SU-DHL-6 (cell line): Measurements from ENCODE around the gene PODXL2.
"Not testable (repeated sequence)": the region's sequence is repeated elsewhere in the genome, so short reads cannot be mapped to it uniquely, and the experiment has no call there.

ENCODE experiments used
- H2AFZ ChIP-seq: fragments of 200-600 bp; sonication (generic); 2 replicates; pipeline ENCODE4 v1.6.1; 2014; ENCODE audit warnings: low read depth, mild to moderate bottlenecking, moderate library complexity, mixed read lengths, antibody characterized with exemption, low read length; ENCODE audit not compliant: severe bottlenecking
- H3F3A ChIP-seq: fragments of 200-600 bp; shearing (Covaris generic); 2 replicates; pipeline ENCODE4 v1.6.0; 2016; ENCODE audit warnings: antibody characterized with exemption, mild to moderate bottlenecking; ENCODE audit not compliant: insufficient read depth
- H3K27ac ChIP-seq: fragments of 200-600 bp; sonication (generic); 2 replicates; pipeline ENCODE4 v1.5.1; 2016; ENCODE audit warnings: low read depth, mild to moderate bottlenecking, low read length, moderate library complexity, mixed read lengths
- H3K27me3 ChIP-seq: fragments of 200-600 bp; sonication (generic), shearing (Covaris generic); 2 replicates; pipeline ENCODE4 v1.6.0; 2014; ENCODE audit warnings: mild to moderate bottlenecking, low read length
- H3K36me3 ChIP-seq: fragments of 200-600 bp; sonication (generic); 2 replicates; pipeline ENCODE4 v1.6.1; 2014; ENCODE audit warnings: mild to moderate bottlenecking, low read length, mixed read lengths
- H3K4me2 ChIP-seq: fragments of 300-600, 200-600 bp; shearing (Covaris generic), sonication (generic); 2 replicates; pipeline ENCODE4 v1.6.0; 2014; ENCODE audit warnings: low read length, low read depth, mild to moderate bottlenecking; ENCODE audit not compliant: poor library complexity, severe bottlenecking
- H3K4me3 ChIP-seq: fragments of 200-600 bp; sonication (generic); 2 replicates; pipeline ENCODE4 v1.5.1; 2014; ENCODE audit warnings: antibody characterized with exemption, low read length, mild to moderate bottlenecking, mixed read lengths; ENCODE audit not compliant: insufficient read depth, poor library complexity, severe bottlenecking
- H3K79me2 ChIP-seq: fragments of 200-600 bp; sonication (generic); 2 replicates; pipeline ENCODE4 v1.6.1; 2014; ENCODE audit warnings: mild to moderate bottlenecking, low read length, moderate library complexity; ENCODE audit not compliant: insufficient read depth
- H3K9ac ChIP-seq: fragments of 200-600 bp; sonication (generic); 2 replicates; pipeline ENCODE4 v1.7.0; 2014; ENCODE audit warnings: mild to moderate bottlenecking, low read length
- H3K9me2 ChIP-seq: fragments of 200-600 bp; sonication (generic); replicated peaks from 2 replicates; pipeline ENCODE4 v1.6.1; 2014; ENCODE audit warnings: low read length; ENCODE audit not compliant: insufficient read depth
- H3K9me3 ChIP-seq: fragments of 200-600 bp; sonication (generic); 2 replicates; pipeline ENCODE4 v1.6.1; 2014; ENCODE audit warnings: low read length, mixed read lengths; ENCODE audit not compliant: insufficient read depth
- H4K20me1 ChIP-seq: fragments of 200-600 bp; sonication (generic); 2 replicates; pipeline ENCODE4 v1.6.1; 2014; ENCODE audit warnings: low read depth, mild to moderate bottlenecking, antibody characterized with exemption, low read length, moderate library complexity, mixed read lengths
- EZH2phosphoT487 ChIP-seq: fragments of 200-600 bp; sonication (generic), shearing (Covaris generic); conservative IDR thresholded peaks from 2 replicates; pipeline ENCODE4 v1.6.1; 2018; ENCODE audit warnings: mild to moderate bottlenecking, antibody characterized with exemption, low read length, moderate library complexity, mixed read lengths
- TF ChIP-seq, protein P1 (sequence below): fragments of 200-600 bp; sonication (generic); IDR thresholded peaks from one replicate; pipeline ENCODE4 v1.5.1; 2017; ENCODE audit warnings: antibody characterized with exemption, mild to moderate bottlenecking, low read length, moderate library complexity; ENCODE audit not compliant: insufficient read depth, poor library complexity, severe bottlenecking

Gene PODXL2

DNA sequence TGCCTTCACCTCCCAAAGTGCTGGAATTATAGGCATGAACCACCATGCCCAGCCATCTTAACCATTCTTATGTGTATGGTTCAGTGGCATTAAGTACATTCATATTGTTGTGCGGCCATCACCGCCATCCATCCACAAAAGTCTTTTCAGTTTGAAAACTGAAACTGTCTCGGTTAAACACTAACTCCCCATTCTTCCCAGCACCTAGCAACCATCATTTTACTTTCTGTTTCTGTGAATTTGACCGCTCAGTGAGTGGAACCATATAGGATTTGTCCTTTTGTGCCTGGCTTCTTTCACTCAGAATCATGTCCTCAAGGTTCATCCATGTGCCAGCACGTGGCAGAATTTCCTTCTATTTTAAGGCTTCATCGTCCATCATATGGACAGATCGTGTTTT is 24.9 kb upstream of the PODXL2 start:
- no peak overlapping the region for H3K4me2 ChIP-seq
- H3K9ac ChIP-seq = no peak overlapping the region
- no peak overlapping the region for H3K27ac ChIP-seq
- H3K4me3 ChIP-seq = no peak overlapping the region
- no peaks in the 10 kb centered on the region for H4K20me1 ChIP-seq
- peaks cover 15% of the 10 kb centered on the region for H3K36me3 ChIP-seq
- no peaks in the 10 kb centered on the region for H3K27me3 ChIP-seq
- H3K9me2 ChIP-seq = no peaks in the 10 kb centered on the region
- peaks cover 44% of the 10 kb centered on the region for H3K79me2 ChIP-seq
- H2AFZ ChIP-seq = no peak overlapping the region
- H3F3A ChIP-seq = no peaks in the 10 kb centered on the region; the same call in 1 of the 2 replicates
- TF ChIP-seq, protein P1, sequence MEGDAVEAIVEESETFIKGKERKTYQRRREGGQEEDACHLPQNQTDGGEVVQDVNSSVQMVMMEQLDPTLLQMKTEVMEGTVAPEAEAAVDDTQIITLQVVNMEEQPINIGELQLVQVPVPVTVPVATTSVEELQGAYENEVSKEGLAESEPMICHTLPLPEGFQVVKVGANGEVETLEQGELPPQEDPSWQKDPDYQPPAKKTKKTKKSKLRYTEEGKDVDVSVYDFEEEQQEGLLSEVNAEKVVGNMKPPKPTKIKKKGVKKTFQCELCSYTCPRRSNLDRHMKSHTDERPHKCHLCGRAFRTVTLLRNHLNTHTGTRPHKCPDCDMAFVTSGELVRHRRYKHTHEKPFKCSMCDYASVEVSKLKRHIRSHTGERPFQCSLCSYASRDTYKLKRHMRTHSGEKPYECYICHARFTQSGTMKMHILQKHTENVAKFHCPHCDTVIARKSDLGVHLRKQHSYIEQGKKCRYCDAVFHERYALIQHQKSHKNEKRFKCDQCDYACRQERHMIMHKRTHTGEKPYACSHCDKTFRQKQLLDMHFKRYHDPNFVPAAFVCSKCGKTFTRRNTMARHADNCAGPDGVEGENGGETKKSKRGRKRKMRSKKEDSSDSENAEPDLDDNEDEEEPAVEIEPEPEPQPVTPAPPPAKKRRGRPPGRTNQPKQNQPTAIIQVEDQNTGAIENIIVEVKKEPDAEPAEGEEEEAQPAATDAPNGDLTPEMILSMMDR = no peak
- no peak for TF ChIP-seq EZH2phosphoT487
- no peaks in the 10 kb centered on the region for H3K9me3 ChIP-seq

DNA sequence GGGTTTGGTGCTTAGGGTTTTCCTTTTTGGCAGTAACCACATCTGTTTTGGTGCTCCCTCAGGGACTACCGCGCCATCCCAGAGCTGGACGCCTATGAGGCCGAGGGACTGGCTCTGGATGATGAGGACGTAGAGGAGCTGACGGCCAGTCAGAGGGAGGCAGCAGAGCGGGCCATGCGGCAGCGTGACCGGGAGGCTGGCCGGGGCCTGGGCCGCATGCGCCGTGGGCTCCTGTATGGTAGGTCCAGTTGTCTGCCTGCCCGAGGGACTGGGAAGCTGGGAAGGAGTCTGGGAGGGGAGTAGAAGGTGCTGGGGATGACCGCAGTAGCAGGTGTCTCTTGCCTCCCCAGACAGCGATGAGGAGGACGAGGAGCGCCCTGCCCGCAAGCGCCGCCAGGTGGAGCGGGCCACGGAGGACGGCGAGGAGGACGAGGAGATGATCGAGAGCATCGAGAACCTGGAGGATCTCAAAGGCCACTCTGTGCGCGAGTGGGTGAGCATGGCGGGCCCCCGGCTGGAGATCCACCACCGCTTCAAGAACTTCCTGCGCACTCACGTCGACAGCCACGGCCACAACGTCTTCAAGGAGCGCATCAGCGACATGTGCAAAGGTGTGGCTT is 24.3 kb upstream of the PODXL2 start:
- H3K9ac ChIP-seq = no peak overlapping the region
- H3K9me2 ChIP-seq = no peaks in the 10 kb centered on the region
- peaks cover 41% of the 10 kb centered on the region for H3K79me2 ChIP-seq
- peaks cover 15% of the 10 kb centered on the region for H3K36me3 ChIP-seq
- no peak overlapping the region for H3K27ac ChIP-seq
- H2AFZ ChIP-seq = no peak overlapping the region
- TF ChIP-seq, protein P1 = no peak
- no peak for TF ChIP-seq EZH2phosphoT487
- no peaks in the 10 kb centered on the region for H3K27me3 ChIP-seq
- H4K20me1 ChIP-seq = no peaks in the 10 kb centered on the region
- no peaks in the 10 kb centered on the region for H3K9me3 ChIP-seq
- no peak overlapping the region for H3K4me2 ChIP-seq
- no peak overlapping the region for H3K4me3 ChIP-seq
- H3F3A ChIP-seq = no peaks in the 10 kb centered on the region; the same call in 1 of the 2 replicates

DNA sequence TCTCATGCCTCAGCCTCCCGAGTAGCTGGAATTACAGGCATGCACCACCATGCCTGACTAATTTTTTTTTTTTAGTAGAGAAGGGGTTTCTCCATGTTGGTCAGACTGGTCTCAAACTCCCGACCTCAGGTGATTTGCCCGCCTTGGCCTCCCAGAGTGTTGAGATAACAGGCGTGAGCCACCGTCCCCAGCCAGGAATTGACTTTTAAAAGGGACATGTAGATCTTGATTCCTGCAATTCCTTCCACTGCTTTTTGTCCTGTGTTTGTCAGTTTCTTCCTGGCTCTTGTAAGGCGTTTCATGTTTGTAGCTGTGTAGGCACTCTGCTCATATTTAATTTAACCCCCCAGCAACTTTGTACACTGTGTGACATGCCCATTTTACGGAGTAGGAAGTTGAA is 23.4 kb upstream of the PODXL2 start:
- H3K9me3 ChIP-seq, H2AFZ ChIP-seq, H3K4me3 ChIP-seq, H3F3A ChIP-seq, H3K27me3 ChIP-seq, H3K27ac ChIP-seq, H3K9me2 ChIP-seq, H3K4me2 ChIP-seq, H4K20me1 ChIP-seq, H3K9ac ChIP-seq: not testable (repeated sequence)
- H3K79me2 ChIP-seq = peaks cover 32% of the 10 kb centered on the region
- H3K36me3 ChIP-seq = peaks cover 17% of the 10 kb centered on the region

DNA sequence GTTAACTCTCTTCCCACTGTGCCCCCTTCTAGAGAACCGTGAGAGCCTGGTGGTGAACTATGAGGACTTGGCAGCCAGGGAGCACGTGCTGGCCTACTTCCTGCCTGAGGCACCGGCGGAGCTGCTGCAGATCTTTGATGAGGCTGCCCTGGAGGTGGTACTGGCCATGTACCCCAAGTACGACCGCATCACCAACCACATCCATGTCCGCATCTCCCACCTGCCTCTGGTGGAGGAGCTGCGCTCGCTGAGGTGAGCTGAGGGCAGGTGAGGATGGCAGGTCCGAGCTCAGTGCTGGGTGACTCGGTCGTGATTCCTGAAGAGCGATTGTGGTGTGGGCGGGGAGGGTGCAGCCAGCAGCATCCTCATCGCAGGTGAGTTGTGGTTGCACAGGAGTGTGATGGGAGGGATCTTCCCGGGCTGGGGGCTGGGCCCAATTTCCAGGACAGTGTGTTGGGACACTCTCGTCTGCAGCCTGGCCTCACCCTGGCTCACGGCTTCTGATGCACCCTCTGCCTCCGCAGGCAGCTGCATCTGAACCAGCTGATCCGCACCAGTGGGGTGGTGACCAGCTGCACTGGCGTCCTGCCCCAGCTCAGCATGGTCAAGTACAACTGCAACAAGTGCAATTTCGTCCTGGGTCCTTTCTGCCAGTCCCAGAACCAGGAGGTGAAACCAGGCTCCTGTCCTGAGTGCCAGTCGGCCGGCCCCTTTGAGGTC is 22.7 kb upstream of the PODXL2 start:
- H4K20me1 ChIP-seq = 0 out of 2 replicates have a peak, but pooled peaks cover 3% of the 10 kb centered on the region
- H3K79me2 ChIP-seq = peaks cover 25% of the 10 kb centered on the region
- no peaks in the 10 kb centered on the region for H3K27me3 ChIP-seq
- H3F3A ChIP-seq = no peaks in the 10 kb centered on the region; the same call in 1 of the 2 replicates
- H3K9ac ChIP-seq = no peak overlapping the region
- no peak overlapping the region for H2AFZ ChIP-seq
- no peak overlapping the region for H3K4me2 ChIP-seq
- no peaks in the 10 kb centered on the region for H3K9me2 ChIP-seq
- H3K27ac ChIP-seq = no peak overlapping the region
- H3K4me3 ChIP-seq = no peak overlapping the region
- TF ChIP-seq, protein P1 = no peak
- no peak for TF ChIP-seq EZH2phosphoT487
- no peaks in the 10 kb centered on the region for H3K9me3 ChIP-seq
- peaks cover 10% of the 10 kb centered on the region for H3K36me3 ChIP-seq
